Endothelial cell of hepatic sinusoid (primary cell): ENCODE measurements around the gene TSC22D2.

Experiments used
- in situ Hi-C: cut with HindIII; loops from 2 replicates; pipeline ENCODE4 v1.10.0; 2017; ENCODE audit warnings: low sequenced_read_pairs

TSC22D2 gene

DNA sequence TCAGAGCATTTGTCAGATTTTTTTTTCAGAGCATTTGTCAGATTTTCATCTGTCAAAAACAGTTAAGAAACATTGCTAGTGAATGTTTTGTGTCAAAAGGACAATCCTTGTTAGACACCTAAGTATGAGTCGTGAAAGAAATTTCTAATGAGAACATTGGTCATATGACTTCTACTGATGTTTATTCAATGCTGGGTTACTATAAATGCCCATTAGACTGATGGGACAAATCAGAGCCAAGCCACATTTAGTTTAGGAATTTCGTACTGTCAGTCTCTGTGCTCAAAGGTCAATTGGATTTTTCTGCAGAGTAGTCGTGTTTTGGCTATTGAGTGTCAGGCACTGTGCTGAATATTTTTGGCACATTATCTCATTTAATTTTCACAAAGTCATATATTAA lies 31.6 kb downstream of the TSC22D2 start:
- in situ Hi-C loops = no loop called here

DNA sequence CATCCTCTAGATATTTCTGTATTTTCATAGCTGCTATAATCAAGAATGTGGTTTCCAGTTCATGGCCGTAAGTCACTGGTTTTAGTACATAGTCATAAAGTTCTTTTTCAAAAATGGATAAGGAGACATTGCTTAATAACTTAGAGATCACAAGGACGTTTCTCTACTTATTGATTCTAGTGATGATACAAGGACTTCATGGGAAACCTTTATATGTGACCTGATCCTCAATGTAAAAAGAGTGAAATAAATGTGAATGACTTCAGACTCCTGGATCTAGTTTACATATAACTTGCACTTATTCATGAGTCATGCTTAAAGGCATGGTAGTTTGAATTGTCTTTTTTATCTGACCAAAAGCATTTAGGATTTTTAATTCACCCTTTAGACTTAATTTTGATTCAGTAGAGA lies 35.2 kb downstream of the TSC22D2 start:
- in situ Hi-C loops = no loop called here

- in situ Hi-C loops = no loop called here
These were observed 36.3 kb downstream of the TSC22D2 start for GRCh38 chr3:150444371-150444770.

DNA sequence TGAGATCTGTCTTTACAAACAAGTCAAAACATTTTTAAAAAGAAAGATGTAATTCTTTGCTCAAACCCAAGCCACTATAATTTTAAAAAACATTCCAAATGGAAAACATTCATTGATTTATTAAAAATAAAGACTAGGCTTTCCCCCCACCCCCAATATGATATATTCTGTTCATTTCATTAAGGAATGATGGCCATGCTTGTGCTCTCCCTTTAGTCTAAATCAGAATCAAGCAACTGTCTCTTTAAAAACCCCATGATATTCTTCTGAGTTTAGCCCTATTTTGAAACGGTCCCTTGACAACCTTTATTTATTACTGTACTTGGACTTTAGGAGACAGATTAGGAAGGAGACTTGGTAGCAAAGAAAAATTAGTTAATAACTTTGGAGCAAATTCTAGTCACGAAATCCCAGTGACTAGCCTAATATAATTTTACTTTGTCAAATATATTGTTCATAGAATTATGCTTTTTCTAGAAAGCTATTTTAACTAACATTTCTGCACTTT lies 38.4 kb downstream of the TSC22D2 start:
- in situ Hi-C loops = no loop called here

GRCh38 chr3:150447084-150447483 lies 39.0 kb downstream of the TSC22D2 start:
- in situ Hi-C loops = no loop called here

GRCh38 chr3:150447631-150448465 lies 39.8 kb downstream of the TSC22D2 start:
- in situ Hi-C loops = no loop called here

DNA sequence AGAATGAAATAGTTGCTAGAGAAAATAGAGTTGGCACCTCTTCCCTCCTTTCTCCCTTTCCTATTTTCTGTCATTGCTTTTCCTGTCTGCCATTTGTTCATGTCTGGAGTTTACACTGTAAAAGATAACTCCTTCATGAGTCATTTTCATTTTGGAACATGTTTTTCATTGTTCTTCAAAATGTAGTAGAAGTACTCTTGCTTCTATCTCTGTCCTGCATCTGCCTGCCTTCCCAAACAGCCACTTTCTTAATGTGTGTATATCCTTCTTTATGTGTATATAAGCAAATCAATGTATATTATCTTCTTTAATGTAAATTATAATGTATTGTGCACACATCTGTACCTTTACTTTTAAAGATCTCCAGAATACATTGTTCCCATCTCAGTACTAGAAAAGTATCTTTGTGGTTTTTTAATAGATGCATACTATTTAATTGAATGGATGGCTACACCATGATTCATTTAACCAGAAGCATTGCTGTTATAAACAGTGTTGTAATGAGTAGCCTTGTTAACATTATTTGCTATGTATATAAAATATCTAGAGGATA lies 41.1 kb downstream of the TSC22D2 start:
- in situ Hi-C loops = no loop called here

DNA sequence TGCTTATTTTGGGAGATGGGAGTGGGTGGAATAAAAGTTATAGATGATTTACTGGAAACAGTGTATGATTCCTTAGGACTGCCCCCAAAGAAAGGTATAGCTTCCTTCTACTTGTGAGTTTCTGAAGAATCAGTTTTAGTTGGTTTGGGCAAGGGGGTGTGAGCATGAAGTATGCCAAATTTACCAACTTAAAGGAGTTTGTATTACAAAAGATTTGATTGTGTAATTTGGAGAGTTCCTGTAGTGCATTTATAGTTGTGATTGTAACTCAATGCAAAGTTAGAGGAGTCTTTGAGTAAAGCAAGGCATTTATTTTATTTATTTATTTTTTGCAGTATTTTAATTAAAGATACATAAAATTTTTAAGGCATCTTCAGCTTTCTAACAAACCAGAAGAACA lies 42.8 kb downstream of the TSC22D2 start:
- in situ Hi-C loops = no loop called here

- in situ Hi-C loops = no loop called here
These were observed 43.4 kb downstream of the TSC22D2 start for GRCh38 chr3:150451329-150452048.

DNA sequence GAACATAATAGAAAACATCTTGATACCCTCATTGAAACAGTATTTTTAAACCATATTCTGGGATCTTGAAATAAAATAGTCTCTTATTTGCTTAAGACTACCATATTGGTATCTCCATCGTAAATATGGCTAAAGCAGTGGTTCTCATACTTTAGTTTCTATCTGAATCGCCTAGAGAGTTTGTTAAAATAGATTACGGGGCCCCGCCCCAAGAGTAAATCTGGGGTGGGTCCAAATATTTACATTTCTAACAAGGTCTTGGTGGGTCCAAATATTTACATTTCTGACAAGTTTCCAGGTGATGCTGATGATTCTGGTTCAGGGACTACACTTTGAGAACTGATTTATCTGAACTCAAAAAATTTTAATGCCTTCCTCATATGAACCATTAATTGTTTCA lies 45.3 kb downstream of the TSC22D2 start:
- in situ Hi-C loops = no loop called here

- in situ Hi-C loops = no loop called here
These were observed 46.0 kb downstream of the TSC22D2 start for GRCh38 chr3:150454085-150454484.

DNA sequence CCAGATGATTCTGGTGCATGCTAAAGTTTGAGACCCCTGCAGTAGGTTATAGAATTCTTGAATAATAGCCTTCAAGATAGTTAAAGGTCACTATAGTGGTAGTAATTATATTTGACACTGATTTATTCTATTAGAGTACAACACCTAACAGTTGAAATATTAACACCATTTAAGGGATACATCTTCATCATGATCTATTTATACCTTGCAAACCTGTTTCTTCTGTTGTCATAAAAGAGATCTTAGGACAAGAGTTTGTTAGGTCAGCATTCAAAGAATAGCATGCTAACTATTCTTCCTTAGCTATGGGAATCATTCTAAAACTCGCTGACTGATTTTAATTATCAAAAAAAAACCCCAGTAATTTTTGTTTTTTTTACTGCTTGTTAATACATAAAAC lies 46.5 kb downstream of the TSC22D2 start:
- in situ Hi-C loops = no loop called here

DNA sequence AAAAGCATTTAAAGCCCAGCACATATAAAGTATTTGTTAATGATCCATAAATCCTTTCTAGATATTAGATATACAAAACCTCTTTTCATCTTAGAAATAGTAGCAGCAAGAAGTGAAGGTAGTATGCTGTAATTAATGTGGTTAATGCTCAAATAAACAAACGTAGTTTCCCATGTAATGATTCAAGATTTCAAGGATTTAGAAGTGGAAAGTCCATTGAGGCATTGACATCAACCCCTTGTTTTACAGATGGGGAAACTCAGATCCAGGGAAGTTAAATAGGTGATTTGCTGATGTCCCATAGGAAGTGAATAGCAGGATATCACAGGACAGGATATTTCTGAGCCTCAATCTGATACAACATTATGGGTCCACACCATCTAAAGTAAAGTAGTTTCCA lies 47.2 kb downstream of the TSC22D2 start:
- in situ Hi-C loops = no loop called here

DNA sequence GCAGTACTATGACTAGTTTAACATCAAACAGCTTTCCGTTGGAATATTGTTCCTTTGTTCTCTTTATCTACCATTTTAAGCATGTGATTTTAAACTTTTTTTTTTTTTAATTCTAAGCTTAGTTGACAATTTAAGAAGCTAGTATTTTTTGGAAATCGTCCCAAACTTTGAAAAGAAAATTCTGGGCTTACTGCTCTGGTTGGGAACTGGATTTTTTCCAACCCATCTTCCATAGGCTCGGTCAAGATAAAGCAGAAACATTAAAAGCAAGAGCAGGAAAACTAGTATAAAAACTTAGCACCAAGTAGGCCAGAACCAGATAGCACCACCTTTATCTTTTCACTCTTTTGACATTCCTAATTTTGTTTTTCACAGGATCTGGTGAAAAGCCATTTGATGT lies 49.9 kb downstream of the TSC22D2 start:
- in situ Hi-C loops = no loop called here

- in situ Hi-C loops = loop anchor here (5.0 kb wide), 1 partner anchor 33 kb away; no protein-coding TSS in a partner anchor
These were observed 52.4 kb downstream of the TSC22D2 start for GRCh38 chr3:150460484-150460883.

DNA sequence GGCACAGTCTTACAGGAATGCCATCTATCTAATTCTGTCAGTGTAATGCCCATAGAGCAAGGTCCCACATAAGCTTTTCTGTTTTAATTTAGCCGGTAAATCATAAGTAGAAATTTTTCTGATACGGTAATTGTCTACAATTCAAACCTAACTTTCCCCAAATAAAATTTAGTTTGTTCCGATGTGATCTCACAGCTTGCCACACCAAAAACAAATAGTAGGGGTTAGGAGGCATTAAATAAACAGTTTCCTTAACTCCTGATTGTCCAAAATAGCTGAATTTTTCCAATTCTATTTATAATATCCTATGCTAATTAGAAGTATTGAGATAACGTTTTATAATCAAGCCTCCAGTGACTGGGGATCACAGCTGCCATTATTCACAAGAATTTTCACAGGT lies 53.3 kb downstream of the TSC22D2 start:
- in situ Hi-C loops = loop anchor here (5.0 kb wide), 1 partner anchor 34 kb away; no protein-coding TSS in a partner anchor

GRCh38 chr3:150462108-150462507 lies 54.0 kb downstream of the TSC22D2 start:
- in situ Hi-C loops = loop anchor here (5.0 kb wide), 1 partner anchor 35 kb away; no protein-coding TSS in a partner anchor

- in situ Hi-C loops = loop anchor here (5.0 kb wide), 1 partner anchor 37 kb away; no protein-coding TSS in a partner anchor
These were observed 56.6 kb downstream of the TSC22D2 start for GRCh38 chr3:150464684-150465083.

- in situ Hi-C loops = no loop called here
These were observed 59.3 kb downstream of the TSC22D2 start for GRCh38 chr3:150467381-150467780.

- in situ Hi-C loops = no loop called here
These were observed 61.2 kb downstream of the TSC22D2 start for GRCh38 chr3:150469031-150469930.
